T-helper 2 cell (primary cell): ENCODE measurements around the gene BORCS5.
"Not testable (repeated sequence)": the region's sequence is repeated elsewhere in the genome, so short reads cannot be mapped to it uniquely, and the experiment has no call there.

ENCODE experiments used
- DNase-seq, 5 experiments: peaks; one replicate each; pipeline versions ENCODE4 v3.0.0 to v3.0.0-alpha.2; 2012 to 2022
- total RNA-seq, 2 donors: gene quantifications; one replicate each; lab custom pipeline; 2026; lab: John Stamatoyannopoulos, UW

Gene BORCS5
- total RNA-seq = 64.6 to 69.5 reads per million in 2 donors

DNA sequence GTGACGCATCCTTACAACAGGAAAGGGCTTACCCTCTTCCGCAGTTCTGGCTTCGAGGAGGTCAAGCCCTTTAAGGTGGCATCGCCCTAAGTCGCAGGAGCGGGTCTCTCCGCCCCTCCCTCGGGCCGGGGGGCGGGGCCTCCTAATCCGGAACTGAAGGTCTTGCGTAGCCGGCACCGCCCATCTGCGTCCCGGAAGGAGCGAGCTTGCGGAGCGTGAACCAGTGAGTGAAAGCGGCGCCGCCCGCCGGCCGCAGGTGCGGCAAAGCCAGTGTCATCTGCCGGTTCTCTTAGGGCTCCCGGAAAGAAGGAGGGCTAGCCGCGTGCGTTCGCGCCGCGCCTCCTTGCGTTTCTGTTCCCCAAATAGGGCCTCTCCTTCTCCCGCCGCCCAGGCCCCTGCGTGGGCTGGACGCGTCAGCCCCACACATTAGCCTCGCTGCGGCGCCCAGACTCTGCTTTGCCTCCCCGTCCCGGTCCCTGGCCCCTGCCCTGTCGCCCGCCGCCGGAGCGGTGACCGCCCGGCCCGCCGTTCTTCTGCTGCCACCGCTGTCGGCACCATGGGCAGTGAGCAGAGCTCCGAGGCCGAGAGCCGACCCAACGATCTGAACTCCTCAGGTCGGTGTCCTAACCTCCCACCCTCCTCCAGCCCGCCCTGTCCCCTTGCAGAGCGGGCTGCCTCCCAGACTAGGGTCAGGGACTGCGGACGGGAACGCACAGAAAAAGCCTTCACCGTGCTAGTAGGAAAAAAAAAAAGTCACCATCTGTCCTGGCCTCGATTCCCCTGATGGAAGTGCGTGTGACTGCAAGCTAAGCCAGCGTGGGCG is at the start of gene BORCS5:
BORCS5 (plus strand) TSS at position 183 of the 823 bp plus-strand sequence; CDS start at position 557, 374 bp downstream.
- peak; percentile 95 to 99 (median 98) for DNase-seq

DNA sequence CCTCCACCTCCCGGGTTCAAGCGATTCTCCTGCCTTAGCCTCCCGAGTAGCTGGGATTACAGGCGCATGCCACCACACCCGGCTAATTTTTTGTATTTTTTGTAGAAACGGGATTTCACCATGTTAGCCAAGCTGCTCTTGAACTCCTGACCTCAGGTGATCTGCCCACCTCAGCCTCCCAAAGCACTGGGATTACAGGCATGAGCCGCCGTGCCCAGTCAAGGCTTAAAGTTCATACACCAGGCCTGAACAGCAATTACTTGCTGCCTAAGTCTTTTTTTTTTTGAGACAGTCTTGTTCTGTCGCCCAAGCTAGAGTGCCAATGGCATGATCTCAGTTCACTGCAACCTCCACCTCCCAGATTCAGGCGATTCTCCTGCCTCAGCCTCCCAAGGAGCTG is 46.2 kb upstream of the BORCS5 start:
- DNase-seq = not testable (repeated sequence)

DNA sequence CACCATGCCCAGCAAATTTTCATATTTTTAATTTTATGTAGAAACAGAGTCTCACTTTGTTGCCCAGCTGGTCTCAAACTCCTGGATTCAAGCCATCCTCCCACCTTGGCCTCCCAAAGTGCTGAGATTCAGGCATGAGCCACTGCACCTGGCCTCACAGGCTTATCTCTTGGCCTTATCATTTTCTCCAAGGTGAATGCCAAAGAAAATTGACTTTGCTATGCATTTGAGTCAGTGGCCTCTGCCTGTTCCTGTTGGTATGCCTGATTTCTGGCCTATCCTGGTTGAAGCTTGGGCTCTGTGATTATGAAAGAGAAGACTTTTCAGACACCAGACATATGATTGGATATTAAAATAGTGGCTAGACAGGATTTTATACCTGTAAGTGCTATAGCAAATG is 41.0 kb upstream of the BORCS5 start:
- DNase-seq = no peak

DNA sequence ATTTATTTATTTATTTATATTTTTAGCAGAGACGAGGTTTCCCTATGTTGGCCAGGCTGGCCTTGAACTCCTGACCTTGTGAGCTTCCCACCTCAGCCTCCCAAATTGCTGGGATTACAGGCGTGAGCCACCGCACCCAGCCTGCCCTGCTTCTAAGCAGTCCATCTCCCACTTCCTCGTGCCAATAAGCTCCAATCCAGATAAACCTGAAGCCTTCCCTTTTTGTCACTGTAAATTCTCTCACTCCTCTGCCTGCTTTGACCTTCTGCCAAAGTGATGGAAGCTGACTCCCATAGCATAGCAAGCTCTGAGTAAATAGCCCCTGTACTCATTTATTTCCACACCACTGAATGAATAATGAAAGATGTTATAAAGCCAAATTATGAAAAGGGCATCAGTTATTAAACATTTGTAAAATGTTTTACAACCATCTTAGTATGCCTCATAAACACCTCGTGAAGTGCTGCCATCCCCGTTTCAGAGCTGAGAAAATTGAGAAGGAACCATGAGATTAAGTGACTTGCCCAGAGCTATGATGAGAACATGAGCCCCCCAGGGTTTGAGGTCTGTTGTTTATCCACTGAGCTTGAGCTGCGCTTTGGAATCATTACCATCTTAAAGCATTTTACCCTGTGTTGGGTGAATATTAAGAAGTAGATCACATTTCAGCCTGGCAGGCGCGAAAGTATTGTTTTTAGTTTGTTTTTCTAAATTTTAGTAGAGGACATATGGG is 37.3 kb upstream of the BORCS5 start:
- DNase-seq = no peak

DNA sequence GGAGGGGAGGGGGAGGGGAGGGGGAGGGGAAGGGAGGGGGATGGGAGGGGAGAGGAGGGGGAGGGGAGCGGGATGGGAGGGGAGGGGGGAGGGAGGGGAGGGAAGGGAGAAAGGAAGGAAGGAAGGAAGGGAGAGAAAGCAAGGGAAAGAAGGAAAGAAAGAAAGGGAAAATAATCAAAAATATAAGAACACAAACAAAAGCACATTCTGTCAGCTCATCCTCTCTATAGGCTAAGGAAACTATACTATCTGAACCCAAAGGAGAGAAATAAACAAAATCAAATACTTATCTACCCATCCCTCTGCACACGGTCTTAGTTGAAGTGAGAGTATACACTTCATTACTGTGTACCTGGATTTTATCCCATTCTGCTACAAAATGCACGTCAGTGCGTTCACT is 33.8 kb upstream of the BORCS5 start:
- no peak for DNase-seq

DNA sequence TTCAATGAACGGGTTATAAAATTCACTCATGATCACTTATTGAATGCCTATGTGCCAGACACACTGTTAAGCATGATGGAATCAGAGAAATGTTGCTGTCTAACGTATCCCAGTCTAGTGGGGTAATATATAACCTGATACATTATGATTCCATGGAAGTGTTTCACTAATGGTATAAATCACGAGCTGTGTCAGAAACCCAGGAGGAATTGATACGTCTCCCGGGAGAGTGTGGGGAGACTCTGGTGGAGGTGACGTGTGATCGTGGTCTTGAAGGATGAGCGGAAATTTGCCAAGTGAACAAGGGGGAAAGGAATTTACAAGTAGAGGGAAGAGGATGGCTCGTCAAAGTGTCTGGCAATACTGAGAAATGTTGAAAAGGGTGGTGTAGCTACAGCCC is 33.3 kb upstream of the BORCS5 start:
- no peak for DNase-seq

DNA sequence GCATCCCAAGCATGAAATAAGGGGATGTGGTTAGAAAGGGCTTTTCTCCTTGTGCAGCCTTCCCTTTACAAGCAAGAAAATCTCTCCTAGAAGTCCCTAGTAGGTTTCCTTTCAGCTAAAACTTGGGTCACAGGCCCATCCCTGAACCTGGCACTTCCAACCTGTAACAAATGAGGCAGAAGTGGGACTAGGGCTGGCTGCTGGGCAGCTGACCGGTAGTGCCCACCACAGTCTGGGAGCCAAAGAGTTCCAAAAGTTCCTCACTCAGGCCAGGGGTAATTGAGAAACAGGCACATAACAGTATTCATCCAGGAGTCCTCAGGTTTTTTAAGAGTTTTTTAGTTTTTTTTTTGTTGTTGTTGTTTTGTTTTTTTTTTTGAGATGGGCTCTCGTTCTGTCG is 30.6 kb upstream of the BORCS5 start:
- no peak for DNase-seq

DNA sequence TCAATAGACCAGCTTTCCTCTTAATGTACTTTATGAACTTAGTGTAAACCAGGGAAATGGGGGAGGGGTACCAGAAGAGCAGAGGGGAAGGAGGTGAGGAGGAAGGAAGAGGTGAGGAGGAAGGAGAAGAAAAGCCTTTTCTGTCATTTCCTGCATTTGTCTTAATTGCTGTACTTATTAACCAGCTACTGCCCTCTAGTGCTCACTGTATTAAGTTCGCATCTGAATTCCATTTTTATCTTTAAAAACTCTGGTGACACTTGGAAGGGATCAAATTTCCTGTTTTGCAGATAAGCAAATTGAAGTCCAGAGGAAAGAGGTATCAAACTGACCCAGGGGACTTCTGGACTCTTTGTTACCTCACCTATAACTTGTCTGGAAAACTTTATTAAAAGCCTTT is 29.1 kb upstream of the BORCS5 start:
- peak in 2 of 5 experiments; percentile 14 to 74 for DNase-seq

DNA sequence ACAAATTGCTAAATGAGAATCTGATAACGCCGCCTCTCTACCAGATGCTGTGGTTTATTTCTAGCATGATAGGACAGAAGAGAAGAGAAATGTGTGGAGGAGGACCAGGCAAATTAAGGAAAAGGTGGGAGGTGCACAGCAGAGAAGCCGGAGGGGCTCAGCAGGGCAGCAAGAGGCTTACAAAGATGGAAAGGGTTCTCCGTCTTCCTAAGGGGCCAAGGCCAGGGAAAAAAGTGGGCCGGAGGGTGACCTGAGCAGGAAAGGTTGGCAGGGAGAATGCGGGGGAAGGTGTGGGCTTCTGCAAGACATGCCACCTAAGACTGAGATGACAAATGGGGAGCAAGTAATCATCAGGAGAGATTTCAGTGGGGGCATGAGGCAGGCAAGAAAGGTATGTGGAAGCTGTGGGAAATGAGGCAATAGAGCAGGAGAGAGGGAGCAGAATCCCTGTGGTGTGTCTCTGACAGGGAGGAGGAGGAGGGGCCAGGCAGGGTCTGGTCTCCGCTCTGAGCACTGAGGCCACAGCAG is 25.6 kb upstream of the BORCS5 start:
- DNase-seq = no peak

DNA sequence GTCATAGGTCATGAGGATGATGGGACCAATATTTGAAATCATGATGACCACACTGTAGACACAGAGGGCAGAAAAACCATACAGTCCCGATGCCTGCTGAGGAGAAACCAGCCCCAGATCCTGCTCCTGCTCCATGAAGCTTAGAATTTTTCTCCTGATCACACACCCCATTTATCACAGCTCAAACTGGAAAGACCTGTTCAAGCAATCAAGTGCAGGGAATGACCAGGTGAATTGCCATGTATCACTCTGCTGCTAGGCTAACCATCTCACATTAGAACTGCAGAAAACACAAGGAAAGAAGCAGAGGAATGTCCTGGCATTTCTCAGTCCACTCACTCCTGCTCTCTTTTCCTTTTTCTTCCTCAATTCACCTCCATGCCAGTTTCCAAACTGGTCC is 25.0 kb upstream of the BORCS5 start:
- DNase-seq = no peak

DNA sequence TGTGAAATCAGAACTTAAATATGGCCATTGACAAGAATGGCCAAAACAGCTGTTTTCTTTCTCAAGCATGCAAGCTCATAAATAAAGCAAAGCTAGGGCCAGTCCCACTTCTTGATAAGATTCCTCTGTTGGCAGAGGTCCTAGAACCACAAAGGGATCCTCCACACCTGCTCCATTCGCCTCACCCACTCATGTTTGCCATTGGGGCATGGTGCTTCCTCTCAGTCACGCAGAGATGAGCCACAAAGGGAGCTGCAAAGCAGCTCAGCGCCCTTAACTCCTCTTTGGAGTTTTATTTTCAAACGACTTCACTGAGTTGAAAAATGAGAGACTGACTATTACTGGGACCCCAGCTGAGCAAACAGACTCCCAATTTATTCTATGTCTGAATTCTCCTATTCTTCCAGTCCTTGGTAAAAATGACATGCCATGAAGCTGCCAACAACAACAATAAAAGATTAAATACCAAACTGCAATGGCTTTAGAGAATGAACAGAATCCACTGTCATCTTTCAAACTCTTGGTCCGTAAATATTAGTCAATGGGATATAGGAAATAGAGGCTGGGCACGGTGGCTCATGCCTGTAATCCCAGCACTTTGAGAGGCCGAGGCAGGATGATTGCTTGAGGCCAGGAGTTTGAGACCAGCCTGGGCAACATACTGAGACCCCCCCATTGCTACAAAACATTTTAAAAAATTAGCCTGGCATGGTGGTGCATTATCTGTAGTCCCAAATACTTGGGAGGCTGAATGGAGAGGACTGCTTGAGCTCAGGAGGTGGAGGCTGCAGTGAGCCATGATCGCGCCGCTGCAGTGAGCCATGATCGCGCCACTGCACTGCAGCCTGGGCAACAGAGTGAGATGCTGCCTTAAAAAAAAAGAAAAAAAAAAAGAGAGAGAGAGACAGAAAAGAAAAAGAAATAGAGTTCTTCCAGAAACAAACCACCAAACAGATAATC is 23.2 kb upstream of the BORCS5 start:
- no peak for DNase-seq

DNA sequence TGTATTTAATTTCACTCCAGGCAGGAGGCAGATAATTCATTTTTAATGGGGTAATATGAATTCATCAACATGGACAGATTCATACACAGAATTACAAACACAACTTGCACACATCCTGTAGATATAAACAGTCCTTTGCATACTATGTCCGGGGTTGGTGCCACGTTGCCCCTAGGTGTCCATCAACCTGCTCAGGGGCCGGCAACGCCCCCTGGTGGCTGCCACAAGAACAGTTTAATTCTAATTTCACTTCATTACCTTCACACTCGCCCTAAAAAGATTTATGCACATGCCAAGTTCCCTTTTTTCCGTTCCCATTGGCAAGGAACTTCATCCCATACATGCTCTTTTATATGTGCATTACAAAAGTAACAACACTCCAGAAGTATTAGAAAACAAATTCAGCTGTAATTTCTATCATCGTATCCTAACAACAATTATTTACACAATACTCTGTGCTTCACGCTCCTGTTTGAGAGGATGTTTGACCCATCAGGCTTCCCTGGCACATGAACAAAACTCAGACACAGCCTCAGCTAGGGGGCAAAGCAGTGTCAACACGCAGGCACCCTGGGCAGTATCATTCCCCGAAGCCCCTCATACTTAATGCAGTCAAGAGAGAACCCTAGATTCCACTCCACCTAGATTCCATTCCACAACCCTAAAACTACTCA is 22.4 kb upstream of the BORCS5 start:
- DNase-seq = peak; percentile 35 to 85 (median 48)

DNA sequence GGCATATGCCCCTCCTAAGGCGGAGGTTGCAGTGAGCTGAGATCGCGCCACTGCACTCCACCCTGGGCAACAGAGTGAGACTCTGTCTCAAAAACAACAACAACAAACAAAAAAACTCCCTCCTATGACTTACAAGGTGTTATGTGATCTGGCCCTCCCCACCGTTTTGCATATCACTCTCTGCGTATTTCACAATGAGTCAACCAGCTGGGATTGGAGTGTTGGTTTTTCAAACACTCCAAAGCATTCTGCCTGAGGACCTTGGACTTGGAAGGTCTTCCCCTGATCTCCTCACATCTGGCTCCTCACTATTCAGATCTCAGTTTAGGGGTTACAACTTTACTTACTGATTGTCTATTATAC is 20.8 kb upstream of the BORCS5 start:
- DNase-seq = peak in 1 of 5 experiments; percentile 19

DNA sequence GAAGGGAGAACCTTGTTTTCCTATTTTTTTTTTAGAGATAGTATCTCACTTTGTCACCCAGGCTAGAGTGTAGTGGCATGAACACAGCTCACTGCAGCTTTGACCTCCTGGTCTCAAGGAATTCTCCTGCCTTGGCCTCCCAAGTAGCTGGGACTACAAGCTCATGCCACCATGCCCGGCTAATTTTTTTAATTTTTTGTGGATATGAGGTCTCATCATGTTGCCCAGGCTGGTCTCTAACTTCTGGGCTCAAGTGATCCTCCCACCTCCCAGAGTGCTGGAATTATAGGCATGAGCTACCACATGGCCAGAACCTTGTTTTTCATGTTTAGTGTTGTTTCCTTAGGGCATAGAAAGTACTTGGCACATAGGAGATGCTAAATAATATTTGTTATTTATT is 20.4 kb upstream of the BORCS5 start:
- DNase-seq = no peak

DNA sequence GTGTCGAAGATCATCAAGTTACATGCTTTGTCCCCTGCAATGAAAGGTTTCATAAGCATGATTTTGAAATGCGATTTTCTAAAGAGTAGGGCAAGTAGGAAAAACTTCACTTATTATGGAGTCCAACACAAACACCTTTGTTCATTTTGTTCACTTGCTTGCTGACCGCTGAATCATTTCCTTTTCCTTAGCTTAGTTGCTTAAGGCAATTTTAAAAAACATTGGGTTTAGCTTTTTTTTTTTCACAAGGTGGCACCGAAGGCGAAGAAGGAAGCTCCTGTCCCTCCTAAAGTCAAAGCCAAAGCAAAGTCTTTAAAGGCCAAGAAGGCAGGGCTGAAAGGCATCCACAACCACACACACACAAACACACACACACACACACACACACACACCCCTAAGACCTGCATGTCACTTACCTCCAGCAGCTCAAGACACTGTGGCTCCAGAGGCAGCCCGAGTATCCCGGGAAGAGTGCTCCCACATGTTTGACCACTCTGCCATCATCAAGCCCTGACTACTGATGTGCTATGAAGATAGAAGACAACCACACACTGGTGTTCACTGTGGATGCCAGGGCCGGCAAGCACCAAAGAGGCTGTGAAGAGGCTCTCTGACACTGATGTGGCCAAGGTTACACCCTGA is 18.2 kb upstream of the BORCS5 start:
- DNase-seq = no peak

DNA sequence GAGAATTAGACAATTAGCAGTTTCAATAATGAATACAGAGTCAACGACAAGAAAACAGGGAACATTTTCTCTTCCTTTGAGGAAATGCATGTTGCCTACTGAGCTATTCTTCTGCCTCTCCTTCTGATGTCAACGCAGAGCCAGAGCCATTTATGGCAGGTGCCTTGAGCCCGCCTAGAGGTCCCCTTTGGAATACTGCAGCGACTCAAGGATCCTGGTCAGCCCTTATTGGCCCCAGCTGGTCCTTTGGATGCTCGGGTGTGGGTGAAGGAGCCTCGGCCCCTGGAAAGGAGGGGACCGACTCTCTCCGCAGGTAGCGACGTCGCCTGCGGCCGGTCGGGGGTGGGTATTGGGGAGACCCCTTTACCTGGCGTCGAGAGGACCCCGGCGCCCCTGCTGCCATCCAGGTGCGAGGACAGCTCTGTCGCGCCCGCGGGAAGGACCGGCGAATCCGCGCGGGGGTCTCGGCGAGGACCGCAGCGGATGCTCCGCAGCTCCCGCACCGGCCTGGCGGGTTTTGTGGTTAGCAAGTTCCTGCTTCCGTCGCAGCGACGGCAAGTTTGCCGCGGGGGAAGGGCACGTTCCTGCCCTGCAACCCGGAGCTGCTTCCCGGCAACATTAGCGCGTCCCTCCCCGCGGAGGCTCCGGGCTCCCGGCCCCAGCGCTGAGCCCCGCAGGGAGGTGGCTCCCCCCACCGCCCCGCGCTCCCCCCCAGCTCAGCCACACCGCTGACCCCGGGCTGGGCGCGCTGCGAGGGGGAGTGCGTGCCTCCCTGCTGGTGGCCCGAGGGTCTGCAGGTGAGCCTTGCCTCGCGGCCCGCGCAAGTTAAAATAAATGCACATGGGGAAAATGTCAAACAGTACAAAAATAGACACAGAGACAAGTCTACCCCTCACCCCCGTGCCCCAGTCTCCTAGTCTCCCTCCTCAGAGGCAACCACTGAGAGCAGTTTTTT is 6.9 kb upstream of the BORCS5 start, which contains the start of gene MANSC1:
MANSC1 (minus strand) TSS at position 532 of the 955 bp plus-strand sequence. CDS start 6,928 bp downstream, outside the sequence.
- DNase-seq = peak; percentile 14 to 81 (median 30)

DNA sequence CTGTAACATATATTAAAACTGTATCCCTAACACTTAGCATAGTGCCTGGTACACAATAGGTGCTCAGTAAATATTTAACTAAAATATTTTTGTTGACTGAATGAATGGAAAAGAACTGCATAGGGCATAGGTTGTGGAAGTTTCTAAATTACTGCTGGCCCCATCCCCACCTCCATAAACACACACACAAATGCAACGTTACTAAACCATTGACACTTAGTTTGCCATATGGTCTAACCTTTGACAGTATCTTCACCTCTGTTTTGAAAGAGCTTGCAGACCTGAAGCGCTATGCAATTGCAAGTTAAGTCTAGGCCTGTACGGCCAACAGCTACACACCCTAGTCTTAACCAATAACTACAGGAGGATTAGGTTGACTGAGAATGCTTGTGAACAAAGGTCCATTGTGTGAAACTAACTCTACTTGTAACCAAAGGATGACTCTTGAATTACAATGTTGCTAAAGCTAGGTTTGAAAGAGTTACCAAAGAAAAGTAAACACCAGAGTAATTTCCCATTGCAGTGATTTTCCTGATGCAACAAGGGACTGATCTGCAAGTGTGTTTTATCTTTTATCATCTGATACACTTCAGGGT is 5.9 kb upstream of the BORCS5 start:
- no peak for DNase-seq

DNA sequence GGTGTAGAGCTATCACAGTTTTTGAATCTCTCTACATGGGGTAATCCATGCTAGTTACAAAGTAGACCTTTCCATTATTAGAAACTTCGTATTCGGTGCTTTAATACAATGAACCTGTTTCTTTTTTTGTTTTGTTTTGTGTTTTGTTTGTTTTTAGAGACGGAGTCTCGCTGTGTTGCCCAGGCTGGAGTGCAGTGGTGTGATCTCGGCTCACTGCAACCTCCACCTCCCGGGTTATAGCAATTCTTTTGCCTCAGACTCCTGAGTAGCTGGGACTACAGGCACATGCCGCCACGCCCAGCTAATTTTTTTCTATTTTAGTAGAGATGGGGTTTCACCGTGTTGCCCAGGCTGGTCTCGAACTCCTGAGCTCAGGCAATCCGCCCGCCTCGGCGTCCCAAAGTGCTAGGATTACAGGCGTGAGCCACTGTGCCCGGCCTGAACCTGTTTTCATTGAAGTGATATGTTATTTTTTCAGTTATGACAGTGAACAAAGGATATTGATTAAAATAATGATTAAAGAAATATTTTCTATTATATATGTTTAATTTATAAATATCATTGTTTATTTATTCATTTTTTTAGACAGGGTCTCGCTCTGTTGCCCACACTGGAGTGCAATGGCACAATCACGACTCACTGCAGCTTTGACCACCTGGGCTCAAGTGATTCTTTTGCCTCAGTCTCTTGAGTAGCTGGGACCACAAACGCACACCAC is 5.3 kb upstream of the BORCS5 start:
- DNase-seq = not testable (repeated sequence)

DNA sequence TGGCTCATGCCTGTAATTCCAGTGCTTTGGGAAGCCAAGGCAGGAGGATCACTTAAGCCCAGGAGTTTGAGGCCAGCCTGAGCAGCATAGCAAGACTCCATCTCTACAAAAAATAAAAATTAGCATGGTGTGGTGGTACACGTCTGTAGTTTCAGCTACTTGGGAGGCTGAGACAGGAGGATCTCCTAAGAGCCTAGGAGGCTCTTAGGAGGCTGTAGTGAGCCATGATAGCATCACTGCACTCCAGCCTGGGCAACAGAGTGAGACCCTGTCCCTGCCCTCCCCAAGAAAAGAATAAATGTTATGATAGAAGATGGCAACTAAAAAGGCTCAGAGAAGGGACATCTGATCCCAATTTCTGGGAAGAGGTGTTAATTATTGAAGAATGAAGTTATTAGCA is 3.6 kb upstream of the BORCS5 start:
- DNase-seq = no peak
